GM18867 (cell line): ENCODE measurements around the gene MYO1C.

Experiments
- ATAC-seq: cut with Tn5 transposase; IDR thresholded peaks from one replicate; pipeline ENCODE4 v1.9.1; 2021; ENCODE audit warnings: mild to moderate bottlenecking, moderate library complexity; ENCODE audit not compliant: unreplicated experiment

The MYO1C gene

GRCh38 chr17:1485423-1486376, 6.8 kb downstream of the MYO1C start:
- no peak for ATAC-seq

- no peak for ATAC-seq
Measured at GRCh38 chr17:1484676-1485422, 7.6 kb downstream of the MYO1C start.

GRCh38 chr17:1484060-1484535, 8.4 kb downstream of the MYO1C start:
- no peak for ATAC-seq

- no peak for ATAC-seq
Measured at GRCh38 chr17:1482680-1483079, 9.8 kb downstream of the MYO1C start.

GRCh38 chr17:1481736-1482135, 10.8 kb downstream of the MYO1C start:
- no peak for ATAC-seq

- no peak for ATAC-seq
Measured at GRCh38 chr17:1480747-1481465, 11.6 kb downstream of the MYO1C start.

- no peak for ATAC-seq
Measured at GRCh38 chr17:1478418-1478817, 14.1 kb downstream of the MYO1C start.

GRCh38 chr17:1475321-1475854, 17.1 kb downstream of the MYO1C start:
- ATAC-seq: no peak

- ATAC-seq: peak; percentile 42
Measured at GRCh38 chr17:1474402-1475189, 17.9 kb downstream of the MYO1C start.

GRCh38 chr17:1473841-1474240, 18.6 kb downstream of the MYO1C start:
- ATAC-seq: no peak

- no peak for ATAC-seq
Measured at GRCh38 chr17:1473170-1473569, 19.3 kb downstream of the MYO1C start.

GRCh38 chr17:1471911-1472821, 20.3 kb downstream of the MYO1C start:
- no peak for ATAC-seq

- ATAC-seq: no peak
Measured at GRCh38 chr17:1471490-1471889, 21.0 kb downstream of the MYO1C start.

GRCh38 chr17:1470755-1471462, 21.6 kb downstream of the MYO1C start:
- no peak for ATAC-seq

- ATAC-seq: no peak
Measured at GRCh38 chr17:1470071-1470754, 22.3 kb downstream of the MYO1C start.

- ATAC-seq: no peak
Measured at GRCh38 chr17:1469231-1469852, 23.1 kb downstream of the MYO1C start.

- no peak for ATAC-seq
Measured at GRCh38 chr17:1467898-1468492, 24.5 kb downstream of the MYO1C start.
